ENCODE data around the gene KREMEN1.
"Not testable (repeated sequence)": the region's sequence is repeated elsewhere in the genome, so short reads cannot be mapped to it uniquely, and the experiment has no call there.

The KREMEN1 gene

DNA sequence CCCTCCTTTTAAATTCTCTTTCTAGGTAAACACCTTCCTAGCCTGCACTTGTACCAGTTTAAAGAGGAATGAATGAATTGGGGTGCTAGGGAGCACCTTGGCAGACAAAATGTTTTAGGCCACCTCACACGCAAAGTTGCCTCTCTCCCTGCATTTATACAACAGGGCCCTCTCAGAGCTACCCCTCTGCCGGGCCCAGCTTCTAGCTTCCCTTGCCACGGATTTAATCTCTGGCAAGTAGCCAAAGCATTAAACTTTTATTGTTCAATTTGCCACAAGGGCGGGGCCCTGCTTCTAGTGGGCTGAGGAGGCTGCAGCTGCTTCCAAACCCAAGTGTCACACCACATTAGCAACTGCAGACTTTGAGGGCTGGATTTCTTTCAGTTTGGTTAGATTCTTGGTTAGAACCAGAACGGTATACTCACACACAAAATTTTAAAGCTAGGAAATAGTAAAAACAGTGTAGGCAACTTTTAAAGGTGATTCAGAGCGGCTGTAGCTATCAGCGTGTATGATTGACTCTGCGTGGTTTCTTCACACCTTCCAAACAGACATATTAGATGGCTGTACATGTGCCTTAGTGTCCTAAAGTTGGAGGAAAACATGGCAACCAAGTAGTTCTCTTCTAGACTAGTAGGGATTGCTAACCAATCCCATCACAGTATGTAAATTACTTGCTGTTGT, 6.5 kb downstream of the KREMEN1 start:
- DNase-seq, result peak; percentile 31

DNA sequence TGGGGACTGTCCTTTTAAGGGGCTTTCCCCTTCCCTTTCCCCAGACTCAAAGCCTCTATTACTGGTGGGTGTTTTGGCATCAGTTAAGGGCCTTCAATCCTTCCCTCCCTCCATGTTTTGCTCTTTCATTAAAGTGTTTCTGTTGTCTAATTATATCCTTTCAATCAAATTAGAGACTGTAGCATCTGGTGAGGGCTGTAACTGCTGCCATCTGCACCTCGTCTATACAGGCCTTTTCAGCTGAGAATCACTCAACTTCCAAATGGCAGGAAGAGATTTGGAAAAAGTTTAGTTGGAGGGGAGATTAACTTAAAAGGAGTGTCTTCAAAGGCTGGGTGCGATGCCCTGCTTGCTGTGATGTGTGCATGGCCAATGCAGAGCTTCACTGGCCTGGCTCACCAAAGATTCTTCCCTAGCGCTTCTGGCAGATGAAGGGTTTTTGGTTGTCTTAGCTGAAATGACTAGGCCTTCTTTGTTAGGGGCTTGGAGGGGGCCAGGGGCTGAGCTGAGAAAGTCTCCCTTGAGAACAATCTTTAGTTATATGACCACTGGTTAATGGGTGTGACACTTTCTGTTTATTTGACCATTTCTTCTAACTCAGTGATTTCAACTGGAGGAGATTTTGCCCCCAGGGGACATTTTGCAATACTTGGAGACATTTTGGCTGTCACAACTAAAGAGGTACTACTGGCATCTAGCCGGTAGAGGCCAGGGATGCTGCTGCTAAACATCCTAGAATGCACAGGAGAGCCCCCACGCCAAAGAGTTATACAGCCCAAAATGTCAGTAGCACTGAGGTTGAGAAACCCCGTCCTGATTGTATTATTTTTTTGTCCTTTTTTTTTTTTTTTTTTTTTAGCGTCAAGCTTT, 7.5 kb downstream of the KREMEN1 start:
- DNase-seq, result no peak

DNA sequence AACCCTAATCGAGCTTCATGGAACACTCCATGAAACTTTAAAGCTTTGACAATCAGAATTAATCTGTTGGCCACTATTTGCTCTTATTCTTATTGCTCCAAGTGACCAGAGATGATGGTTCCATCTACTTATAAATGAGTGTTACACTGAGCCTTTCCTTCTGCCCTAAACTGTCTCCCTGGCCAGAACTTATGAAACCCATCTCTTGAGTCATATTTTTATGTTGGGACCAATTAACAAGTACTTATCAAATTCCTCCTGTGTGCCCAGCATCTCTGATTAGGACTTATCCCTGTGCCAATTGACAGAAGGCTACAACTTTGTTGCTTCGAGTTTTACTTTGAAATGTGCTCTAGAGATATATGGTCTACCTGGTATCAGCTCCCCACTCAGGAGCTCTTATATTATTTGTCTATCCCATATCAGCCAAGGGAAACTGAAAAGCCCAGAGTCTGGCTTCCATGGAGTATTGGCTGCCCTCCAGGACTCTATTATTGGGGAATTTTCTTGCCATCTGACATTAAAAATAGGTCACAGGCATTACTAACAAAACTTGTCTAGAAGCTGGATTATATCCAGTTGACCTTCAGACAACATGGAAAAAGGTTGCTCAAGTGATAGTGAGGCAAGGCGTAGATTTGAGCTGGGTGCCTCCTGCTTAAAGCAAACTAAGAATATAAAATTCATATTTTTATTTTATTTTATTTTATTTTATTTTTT, 8.8 kb downstream of the KREMEN1 start:
- DNase-seq, result no peak

DNA sequence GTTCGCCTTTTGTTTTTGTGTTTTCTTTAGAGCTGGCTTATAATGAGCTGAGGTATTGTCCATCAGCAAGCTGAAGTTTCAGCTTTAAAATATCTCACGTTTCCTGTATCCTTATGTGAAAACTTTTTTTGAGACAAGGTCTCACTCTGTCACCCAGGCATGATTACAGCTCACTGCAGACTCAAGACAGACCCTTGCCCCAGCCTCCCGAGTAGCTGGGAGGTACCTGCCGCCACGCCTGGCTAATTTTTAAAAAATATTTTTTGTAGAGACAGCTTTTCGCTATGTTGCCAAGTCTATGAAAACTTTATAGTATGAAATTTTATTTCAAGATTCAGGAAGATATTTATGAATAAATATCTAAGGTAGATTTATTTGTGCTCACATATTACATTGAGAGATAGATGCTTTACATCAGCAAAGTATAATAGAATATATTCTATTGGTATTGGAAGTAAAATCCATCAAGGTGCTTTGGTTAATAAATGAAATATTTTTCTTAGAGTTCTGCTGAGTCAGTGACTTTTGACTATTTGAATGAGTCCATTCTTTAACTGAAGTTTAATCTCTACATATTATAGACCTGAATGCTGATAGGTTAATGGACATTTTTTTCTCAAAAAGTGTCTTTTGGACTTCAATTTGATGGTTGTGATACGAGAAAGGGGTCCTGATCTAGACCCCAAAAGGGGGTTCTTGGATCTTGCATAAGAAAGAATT, 10.2 kb downstream of the KREMEN1 start:
- no peak for DNase-seq

DNA sequence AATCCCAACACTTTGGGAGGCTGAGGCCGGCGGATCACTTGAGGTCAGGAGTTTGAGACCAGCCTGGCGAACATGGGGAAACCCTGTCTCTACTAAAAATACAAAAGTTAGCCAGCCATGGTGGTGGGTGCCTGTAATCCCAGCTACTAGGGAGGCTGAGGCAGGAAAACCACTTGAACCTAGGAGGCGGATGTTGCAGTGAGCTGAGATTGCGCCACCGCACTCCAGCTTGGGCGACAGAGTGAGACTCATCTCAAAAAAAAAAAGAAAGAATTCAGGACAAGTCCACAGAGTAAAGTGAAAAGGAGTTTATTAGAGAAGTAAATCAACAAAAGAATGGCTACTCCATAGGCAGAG, 10.7 kb downstream of the KREMEN1 start:
- DNase-seq, result not testable (repeated sequence)

DNA sequence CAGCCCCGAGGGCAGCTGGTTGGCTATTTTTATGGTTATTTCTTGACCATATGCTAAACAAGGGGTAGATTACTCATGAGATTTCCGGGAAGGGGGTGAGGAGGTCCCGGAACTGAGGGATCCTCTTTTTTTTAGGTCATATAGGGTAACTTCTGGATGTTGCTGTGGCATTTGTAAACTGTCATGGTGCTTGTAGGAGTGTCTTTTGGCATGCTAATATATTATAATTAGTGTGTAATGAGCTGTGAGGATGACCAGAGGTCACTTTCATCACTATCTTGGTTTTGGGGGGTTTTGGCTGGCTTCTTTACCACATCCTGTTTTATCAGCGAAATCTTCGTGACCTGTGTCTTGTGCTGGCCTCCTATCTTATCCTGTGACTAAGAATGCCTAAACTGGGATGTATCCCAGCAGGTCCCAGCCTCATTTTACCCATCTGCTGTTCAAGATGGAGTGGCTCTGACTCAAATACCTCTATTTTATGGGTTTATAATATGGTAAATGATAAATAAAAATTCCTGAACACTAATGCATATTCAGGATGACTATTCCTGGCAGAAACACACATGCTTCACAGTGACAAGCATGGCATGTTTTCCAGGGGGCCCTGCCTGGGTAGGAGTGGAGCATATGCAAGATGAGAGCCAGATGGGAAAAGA, 11.2 kb downstream of the KREMEN1 start:
- DNase-seq, result no peak

DNA sequence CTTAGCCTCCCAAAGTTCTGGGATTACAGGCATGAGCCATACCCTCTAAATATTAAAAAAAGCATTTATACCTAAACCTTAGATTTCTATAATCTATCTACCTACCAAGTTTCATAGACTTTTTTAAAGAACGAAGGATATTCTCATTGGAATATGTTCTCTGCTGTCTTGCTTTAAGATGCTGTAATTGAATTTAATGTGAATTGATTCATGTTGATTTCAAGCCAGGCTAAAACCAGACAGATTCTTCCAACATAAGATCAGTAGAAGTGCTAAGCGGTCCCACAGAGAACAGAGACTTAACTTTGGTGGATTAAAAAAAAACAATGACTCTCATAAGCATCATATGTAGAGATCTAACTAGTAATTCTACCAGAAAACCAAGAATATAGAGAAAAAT, 14.2 kb downstream of the KREMEN1 start:
- no peak for DNase-seq

DNA sequence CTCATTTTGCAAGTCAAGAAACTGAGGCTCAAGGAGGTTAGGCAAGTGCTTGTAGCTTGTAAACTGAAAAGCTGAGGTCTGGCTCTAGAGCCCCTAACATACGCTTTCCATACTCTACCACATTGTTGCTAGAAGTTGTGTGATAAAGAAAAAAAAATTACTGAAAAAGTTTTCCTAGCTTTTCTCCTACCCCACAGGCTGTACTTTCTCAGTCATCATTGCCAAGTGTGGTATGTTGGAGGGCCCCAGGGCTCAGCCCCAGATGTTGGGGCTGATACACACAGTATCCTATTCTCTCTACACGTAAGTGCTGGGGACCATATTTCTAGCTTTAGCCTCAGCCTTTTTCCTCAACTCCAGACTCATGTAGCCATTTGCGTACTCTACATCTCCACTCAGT, 16.0 kb downstream of the KREMEN1 start:
- DNase-seq, result no peak

DNA sequence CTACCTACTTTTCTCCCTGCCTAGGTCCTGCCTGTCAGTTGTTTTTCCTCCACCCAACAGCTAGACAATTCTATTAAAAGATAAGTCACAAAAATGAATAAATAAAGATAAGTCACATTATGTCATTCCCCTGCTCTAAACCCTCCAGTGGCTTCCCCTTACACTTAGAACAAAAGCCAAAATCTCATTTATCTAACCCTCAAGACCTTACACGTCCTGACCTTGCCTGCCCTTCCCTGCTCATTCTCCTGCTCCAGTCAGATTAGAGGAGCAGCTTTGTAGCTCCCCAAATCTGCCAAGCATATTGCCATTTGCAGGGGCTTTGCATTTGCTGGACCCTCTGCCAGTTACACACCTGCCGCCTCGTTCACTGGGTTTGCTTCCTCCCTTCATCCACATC, 16.7 kb downstream of the KREMEN1 start:
- DNase-seq, result no peak

DNA sequence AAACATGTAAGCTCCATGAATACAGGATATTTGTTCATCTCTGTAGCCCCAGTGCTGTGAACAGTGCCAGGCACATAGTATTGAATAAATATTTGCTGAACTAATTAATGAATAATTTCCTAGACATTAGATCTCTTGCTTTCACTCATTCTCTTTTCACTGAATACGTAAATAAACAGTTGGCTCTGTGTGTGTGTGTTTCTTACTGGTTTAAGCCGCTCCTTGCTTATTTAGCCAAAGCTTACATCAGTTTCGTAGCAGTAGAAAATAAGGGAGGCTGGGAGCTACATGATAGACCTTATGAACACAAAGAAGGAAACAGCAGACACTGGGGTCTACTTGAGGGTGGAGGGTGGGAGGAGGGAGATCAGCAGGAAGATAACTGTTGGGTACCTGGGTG, 17.2 kb downstream of the KREMEN1 start:
- peak; percentile 18 for DNase-seq

DNA sequence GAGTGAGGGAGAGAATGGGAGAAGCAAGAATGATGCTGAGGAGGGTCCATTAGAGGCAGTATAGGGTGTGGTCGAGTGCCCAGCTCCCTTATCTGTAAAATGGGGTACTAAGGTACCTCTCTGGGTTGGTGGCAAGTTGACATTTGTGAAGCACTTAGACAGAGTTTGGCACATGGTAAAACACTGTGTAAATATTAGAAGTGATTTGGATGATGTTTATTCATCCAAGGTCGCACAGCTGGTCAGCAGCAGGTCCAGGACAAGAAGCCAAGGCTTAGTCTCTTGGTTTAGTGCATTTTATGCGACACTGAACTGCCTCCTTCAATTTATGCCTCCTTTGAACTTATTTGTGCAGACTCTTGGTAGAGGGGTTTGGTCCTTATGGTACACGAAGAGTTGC, 19.4 kb downstream of the KREMEN1 start:
- DNase-seq, result no peak

DNA sequence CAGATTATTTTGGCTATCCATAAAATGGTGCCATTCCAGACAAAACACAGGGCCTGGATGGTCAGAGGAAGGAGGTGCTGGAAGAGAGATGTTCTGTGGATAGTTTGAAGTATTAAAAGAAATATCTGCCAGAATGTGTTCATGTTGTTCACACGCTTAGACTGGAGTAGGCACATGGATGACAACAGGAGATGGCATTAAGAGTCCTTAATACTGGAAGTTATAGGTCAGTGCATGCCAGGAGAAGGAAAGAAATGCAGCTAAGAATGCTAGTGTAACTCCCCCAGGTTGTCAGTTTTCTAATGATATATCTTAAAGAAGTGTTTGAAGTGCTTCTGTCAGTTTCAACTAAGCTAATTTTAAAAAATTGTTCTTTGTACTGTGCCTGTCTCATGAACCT, 20.2 kb downstream of the KREMEN1 start:
- DNase-seq, result no peak

DNA sequence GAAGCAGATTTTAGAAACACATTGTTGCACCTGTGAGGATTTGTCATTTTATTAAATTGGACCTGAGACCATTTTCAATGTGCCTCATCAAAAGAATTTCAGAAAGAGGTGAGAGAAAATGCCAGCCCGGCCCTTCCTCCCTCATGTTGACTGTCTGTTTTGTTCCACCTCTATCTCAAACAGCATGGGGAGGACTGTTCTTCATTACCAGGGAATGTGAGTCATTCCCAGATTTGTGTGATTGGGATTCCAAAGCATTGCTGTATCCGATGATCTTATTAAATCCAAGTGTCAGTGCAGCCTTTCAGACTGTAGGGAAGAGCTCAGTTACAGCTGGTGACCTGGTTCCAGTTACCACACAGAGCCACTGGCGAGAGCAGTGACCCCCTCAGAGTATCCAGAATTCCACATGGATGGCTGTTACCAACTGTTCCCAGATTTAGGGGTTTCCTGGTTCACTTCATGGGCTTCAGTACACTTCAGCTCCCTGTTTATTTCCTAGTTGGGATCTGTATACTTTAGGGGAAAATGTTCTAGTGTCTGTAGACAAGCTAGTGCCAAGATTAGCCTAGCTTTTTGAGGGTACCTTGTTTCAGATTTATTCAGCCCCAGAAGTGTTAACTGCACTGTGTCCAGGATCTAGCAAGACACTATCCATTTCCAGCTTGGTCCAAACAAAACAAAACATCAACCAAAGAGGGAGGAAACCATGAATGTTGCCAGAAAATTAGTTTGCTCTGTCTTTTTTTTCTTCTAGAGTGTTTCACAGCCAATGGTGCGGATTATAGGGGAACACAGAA, 20.9 kb downstream of the KREMEN1 start:
- DNase-seq, result no peak

DNA sequence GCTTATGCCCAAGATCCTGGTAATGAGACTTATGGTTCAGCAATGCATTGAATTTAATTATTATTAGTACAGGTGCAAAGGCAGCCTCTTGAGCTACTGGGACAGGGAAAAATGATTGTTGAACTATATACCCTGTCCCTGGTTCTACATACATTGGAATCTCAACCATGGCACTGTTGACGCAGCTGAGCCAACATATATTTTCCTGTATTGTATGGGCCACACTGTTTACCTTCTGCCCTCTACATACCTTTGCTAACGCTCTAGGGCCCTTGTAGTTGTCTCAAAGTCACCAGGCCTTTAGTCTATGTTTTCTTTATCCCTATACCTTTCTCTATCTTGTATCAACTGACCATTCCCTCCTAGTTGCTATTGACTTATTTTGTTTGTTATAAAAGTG, 22.6 kb downstream of the KREMEN1 start:
- DNase-seq, result no peak

DNA sequence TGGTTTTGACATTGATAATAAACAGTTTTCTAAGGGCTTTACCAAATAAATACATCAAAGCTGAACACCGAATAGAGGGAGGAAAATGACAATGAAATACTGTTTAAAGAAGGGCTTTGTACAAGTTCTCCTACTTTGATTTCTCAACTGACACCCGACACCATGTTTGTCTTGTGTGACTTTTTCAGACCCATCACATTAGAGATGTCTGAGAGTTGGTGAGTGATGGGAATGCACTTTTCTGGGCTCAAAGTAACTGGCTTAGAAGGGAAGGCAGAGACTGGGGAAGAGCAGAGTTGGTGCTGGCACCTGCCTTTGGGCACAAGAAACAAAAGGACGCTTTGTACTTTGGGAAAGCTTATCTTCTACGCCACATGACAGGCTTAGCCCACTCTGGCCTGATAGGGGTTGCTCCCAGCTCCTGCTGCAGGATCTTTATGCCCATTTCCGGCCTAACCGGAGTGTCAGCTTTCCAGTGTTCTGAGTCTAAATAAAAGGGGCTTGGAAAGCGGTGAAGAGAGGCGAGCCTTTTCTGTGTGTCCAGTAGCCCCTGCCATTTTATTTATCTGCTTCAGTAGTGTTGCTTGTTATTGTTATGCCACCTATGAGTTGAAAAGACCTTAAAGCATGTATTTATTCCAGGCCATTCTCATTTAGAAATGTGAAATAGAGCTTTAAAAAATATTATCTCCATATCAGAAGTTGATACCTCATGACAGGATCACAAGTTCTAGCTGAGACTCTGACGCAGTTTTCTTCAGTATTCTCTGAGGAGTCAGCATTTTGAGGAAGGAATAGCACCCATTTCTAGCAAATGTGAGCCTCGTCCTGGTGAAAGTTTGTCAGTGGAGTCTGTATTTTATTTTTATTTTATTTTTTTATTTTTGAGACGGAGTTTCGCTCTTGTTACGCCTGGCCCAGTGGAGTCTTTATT, 24.2 kb downstream of the KREMEN1 start:
- no peak for DNase-seq

DNA sequence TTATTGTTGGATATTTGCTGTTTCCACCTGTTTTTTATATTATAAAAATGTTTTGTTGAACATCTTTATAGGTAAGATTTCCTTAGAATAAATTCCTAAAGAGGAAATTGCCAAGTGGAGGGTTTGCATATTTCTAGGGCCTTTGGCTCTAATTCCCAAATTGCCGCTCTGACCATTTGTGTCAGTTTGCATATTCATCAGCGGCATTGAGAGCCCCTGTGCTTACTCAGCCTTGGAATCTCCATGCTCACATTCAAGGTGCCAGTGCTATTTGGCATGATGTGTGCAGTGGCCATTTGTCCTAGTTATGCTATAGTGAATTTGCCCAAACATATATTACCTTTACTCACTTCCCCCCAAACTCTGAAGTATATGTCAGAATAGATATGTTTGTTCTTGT, 25.5 kb downstream of the KREMEN1 start:
- no peak for DNase-seq

DNA sequence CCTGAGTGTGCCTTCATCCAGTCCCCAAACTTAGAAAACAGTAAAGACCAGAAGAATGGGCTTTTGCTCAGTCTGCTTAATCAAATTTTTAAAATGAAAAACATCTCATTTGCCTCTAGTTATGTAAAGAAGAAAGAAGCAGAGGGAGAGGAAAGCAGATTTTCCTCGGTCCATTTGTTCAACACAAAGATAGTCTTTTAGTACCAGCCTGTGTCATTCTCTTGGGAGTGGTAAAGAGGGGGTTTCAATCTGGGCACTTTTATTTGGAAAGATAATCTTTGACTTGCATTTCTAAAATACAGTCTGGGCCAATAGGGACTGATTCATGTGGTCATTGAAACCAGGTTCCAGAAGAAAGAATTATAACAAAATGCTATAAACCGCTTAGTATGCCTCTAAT, 29.5 kb downstream of the KREMEN1 start:
- DNase-seq, result no peak

DNA sequence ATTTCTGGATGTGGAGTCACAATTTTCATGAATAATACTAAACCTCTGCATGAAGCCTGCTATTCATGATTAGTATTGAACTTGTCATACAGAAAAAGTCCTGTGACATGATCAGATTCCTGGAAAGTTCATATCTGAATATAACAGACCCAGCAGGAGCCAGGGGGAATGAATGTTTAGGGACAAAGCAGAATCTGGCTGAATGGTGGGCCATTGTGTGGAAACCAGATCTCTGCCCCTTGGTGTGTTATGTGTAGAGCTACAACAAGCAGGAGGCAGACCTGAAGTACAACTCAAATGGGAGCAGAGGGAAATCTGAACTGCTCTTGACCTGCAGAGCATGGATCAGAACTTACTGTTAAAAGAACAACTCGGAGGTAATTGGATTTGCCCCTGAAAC, 30.3 kb downstream of the KREMEN1 start:
- no peak for DNase-seq

DNA sequence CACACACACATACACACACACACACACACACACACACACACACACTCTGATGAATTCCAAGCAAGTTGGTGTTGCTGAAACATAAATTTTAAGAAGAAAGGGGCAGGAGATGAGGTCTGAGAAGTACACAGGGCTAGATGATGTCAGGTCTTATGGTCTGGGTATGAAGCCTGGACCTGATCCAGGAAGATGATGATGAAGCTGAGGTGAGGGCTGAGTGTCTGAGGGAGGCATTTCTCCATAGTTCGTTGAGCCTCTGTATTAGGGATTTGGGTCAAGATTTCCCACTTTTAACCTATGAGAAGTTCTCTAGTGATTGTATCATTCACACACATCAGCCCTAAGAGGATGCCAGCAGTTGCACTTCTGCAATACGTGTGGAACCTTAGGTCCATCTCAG, 32.6 kb downstream of the KREMEN1 start:
- DNase-seq, result no peak

DNA sequence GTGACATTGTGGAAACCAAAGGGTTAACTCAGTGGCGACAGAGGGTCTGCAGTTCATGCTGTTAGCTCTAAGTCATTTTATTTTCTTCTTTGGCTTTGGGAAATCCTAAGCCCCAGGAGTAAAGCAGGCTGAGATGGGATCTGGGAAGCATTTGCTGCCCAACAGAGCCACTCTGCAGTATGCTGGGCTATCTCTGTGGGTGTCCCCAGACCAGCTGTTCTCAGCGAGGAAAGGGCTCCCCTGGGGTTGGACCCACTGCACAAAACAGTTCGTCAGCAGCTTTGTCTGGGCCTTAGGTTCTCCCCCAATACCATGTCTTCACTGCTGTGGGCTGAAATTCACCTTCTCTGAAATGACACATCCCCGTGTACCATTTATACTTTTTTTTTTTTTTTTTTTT, 34.0 kb downstream of the KREMEN1 start:
- no peak for DNase-seq

DNA sequence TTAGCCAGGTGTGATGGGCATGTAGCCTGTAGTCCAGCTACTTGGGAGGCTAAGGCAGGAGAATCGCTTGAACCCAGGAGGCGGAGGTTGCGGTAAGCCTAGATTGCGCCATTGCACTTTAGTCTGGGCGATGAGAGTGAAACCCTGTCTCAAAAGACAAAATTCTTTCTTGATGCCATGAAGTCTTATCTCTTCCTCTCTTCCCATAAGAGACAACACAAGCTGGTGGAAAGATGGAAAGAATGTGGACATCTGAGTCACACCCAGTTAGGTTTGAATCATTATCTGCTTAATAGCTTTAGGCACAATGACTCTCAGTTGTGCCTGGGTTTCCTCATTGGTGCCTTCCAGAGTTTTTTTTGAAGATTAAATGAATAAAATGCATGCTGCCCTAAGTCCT, 35.3 kb downstream of the KREMEN1 start:
- no peak for DNase-seq

All from NCI-H774 (cell line).